Measurements from ENCODE around the gene ASB14. TPM values are rescaled to one million over a fixed set of nuclear protein-coding genes. Genes with fewer than 3 reads are reported as not detected.

ASB14 gene
- total RNA-seq, 1 donor from 2014 or later: not detected

DNA sequence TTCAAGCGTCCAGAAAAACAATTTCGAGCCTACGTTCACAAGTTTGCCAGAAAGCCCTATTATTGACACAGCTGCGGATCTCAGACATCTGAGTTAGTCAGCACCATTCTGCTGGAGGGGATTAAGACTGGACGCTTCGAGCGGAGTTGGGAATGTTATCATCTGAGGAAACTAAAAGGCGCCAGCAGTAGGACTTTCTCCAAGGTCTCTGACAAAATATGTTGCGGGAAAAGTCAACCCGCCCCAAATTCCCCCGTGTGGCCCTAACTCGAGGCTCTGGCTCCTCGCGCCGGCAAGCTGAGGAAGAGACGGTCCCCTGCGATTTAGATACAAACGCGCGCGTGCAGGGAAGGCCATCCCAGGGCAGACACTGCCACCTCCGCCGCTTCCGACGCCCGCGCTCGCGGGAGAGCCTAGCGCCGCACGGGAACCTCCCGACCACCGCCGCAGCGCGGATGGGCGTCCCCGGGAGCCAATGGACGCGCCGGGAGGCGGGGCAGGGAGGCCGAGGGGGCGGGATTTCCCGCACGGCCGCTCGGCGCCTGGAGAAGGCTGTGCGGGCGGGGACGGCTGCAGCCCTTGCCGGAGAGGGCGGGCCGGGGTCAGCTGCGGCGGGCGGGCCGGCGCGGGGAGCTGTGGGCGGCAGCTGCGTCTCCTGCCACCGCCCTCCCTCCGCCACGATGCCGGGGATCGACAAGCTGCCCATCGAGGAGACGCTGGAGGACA, 65.1 kb downstream of the ASB14 start, which contains the start of gene APPL1:
Gene APPL1 (plus strand): TSS at position 526 of the 726 bp plus-strand sequence. CDS start 155 bp downstream, at position 681.
- H3K27me3 ChIP-seq (ENCODE audit: control insufficient read depth, insufficient read depth, low read length): no peaks in the 10 kb centered on the region
- TF ChIP-seq, protein P1, sequence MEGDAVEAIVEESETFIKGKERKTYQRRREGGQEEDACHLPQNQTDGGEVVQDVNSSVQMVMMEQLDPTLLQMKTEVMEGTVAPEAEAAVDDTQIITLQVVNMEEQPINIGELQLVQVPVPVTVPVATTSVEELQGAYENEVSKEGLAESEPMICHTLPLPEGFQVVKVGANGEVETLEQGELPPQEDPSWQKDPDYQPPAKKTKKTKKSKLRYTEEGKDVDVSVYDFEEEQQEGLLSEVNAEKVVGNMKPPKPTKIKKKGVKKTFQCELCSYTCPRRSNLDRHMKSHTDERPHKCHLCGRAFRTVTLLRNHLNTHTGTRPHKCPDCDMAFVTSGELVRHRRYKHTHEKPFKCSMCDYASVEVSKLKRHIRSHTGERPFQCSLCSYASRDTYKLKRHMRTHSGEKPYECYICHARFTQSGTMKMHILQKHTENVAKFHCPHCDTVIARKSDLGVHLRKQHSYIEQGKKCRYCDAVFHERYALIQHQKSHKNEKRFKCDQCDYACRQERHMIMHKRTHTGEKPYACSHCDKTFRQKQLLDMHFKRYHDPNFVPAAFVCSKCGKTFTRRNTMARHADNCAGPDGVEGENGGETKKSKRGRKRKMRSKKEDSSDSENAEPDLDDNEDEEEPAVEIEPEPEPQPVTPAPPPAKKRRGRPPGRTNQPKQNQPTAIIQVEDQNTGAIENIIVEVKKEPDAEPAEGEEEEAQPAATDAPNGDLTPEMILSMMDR (IDR thresholded peaks at IDR 0.05; ENCODE audit: insufficient read depth, low read length, severe bottlenecking): no peak
- DNase-seq (ENCODE audit: low read depth) (peak; percentile 82), FAIRE-seq (no peak)
- H3K36me3 ChIP-seq (ENCODE audit: control insufficient read depth, insufficient read depth, low read length): no peaks in the 10 kb centered on the region
- H3K4me3 ChIP-seq (ENCODE audit: low read depth, low read length): peak within 1 kb of the TSS; percentile 51

DNA sequence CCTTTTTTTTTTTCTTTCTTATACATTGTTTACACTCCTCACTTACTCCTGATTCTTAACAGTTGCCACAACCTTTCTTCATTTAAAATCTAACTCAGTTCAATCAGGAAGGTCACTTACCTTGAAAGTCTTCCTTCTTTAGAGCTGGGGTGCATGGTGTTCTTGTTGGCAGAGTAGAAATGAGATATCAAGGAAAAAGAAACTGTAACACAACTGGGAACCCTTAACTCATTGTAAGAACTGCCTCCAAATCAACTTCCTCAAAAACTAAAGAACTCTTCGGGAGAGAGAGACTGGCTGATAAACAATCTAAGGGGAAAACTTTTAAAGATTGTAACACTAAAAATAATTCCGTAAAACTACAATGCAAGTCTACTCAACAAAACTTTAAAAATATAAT, 66.3 kb downstream of the ASB14 start:
- Histone ChIP-seq H3K4me3 (ENCODE audit: low read depth, low read length) (no peak overlapping the region), H3K27me3 (ENCODE audit: control insufficient read depth, insufficient read depth, low read length) (no peaks in the 10 kb centered on the region), H3K36me3 (ENCODE audit: control insufficient read depth, insufficient read depth, low read length) (no peaks in the 10 kb centered on the region)
- TF ChIP-seq, protein P1 (IDR thresholded peaks at IDR 0.05; ENCODE audit: insufficient read depth, low read length, severe bottlenecking): no peak
- FAIRE-seq (no peak), DNase-seq (ENCODE audit: low read depth) (no peak)

DNA sequence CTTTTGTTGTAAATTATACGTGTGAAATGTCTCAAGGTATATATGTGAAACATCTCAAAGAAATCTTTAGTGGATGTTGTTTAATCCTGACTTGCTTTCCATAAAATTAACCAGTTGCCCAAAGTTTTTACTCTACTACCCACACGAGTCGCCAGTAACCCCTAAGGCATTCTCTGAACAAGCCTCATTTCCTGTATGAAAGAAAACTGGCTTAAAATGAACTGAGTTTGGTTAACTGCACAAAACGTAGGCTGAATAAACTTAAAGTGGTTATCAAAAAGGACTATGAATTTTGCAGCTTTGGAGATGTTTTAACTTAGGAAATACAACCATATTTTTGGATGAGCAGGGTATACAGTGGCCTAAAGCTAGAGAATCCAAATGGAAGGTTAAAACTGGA, 67.6 kb downstream of the ASB14 start:
- FAIRE-seq (no peak), DNase-seq (ENCODE audit: low read depth) (peak; percentile 18)
- no peak overlapping the region for H3K4me3 ChIP-seq (ENCODE audit: low read depth, low read length)
- H3K36me3 ChIP-seq (ENCODE audit: control insufficient read depth, insufficient read depth, low read length): no peaks in the 10 kb centered on the region
- TF ChIP-seq, protein P1 (IDR thresholded peaks at IDR 0.05; ENCODE audit: insufficient read depth, low read length, severe bottlenecking): no peak
- no peaks in the 10 kb centered on the region for H3K27me3 ChIP-seq (ENCODE audit: control insufficient read depth, insufficient read depth, low read length)

DNA sequence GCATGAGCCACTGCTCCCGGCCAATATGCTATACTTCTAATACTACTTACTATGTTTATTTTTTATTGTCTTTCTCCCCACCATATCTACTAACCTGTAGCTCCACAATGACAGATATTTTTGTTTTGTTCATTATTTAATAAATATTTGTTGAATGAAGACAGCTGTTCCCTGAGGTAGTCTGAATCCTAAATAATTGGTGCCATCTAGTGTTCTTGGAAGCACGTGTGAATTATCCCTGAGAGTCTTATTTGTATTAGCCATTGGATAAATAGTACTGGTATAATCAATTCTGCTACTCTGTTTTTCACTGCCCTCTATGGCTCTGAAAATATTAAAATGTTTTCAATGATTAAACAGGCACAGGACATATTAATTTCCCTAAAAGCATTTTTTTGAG, 70.6 kb downstream of the ASB14 start:
- peak; percentile 47 for DNase-seq (ENCODE audit: low read depth)
- no peaks in the 10 kb centered on the region for H3K27me3 ChIP-seq (ENCODE audit: control insufficient read depth, insufficient read depth, low read length)
- no peak for FAIRE-seq
- H3K36me3 ChIP-seq (ENCODE audit: control insufficient read depth, insufficient read depth, low read length): no peaks in the 10 kb centered on the region
- H3K4me3 ChIP-seq (ENCODE audit: low read depth, low read length): no peak overlapping the region
- TF ChIP-seq, protein P1 (IDR thresholded peaks at IDR 0.05; ENCODE audit: insufficient read depth, low read length, severe bottlenecking): no peak

Other genes starting within 250 kb of the ASB14 start
- gene SPATA12, start 232.0 kb downstream of the ASB14 start, total RNA-seq: under 0.01 TPM in 1 of 2 replicates, not detected in the other
- gene IL17RD, start 127.3 kb downstream of the ASB14 start, total RNA-seq: 1.1 and 2.3 TPM in 2 replicates
- 0.13 and 0.26 TPM in 2 replicates for gene HESX1, start 92.7 kb downstream of the ASB14 start, total RNA-seq
- 29.5 and 32.5 TPM in 2 replicates for gene APPL1, start 65.0 kb downstream of the ASB14 start, total RNA-seq